CD4-positive, alpha-beta T cell treated with Interleukin-6 for 4 hours (primary cell): ENCODE data around the gene SPATC1L.

ENCODE experiments used
- DNase-seq: peaks from one replicate; pipeline ENCODE4 v3.0.0-alpha.2; 2020; ENCODE audit warnings: mixed read lengths

SPATC1L gene

DNA sequence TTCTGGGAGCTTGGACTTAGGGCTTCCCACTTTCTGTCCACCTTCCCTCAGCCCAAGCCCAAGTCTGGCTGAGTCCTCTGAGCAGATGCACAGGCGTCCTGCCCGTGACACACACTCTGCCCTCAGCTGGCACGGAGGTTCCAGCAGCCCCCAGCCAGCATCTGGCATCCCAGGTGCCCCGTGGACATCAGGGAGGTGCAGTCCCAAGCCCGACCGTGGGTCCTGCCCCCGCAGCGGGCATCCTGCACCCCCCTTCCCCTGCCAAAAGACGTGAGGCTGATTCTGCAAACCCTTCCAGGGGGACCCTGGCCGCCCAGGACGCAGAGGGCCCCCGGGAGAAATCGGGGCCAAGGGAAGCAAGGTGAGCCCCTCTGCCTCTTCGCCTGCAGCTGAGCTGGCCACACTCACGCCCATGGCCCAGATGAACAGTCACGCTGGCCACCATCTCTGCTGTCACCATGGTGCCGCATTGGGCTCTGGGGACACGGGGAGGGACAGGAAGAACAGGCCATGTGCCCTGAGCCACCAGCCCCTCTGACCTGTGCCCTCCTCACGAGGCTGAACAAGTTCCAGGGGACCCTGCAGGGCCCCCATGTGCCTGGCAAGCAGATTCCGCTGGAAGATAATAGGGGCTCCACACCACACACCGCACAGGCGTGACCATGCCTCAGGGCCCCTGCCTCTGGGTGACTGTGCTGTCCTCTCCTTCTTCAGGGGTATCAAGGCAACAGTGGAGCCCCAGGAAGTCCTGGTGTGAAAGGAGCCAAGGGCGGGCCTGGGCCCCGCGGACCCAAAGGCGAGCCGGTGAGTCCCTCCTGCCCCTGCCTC, 65.7 kb downstream of the SPATC1L start:
- no peak for DNase-seq

DNA sequence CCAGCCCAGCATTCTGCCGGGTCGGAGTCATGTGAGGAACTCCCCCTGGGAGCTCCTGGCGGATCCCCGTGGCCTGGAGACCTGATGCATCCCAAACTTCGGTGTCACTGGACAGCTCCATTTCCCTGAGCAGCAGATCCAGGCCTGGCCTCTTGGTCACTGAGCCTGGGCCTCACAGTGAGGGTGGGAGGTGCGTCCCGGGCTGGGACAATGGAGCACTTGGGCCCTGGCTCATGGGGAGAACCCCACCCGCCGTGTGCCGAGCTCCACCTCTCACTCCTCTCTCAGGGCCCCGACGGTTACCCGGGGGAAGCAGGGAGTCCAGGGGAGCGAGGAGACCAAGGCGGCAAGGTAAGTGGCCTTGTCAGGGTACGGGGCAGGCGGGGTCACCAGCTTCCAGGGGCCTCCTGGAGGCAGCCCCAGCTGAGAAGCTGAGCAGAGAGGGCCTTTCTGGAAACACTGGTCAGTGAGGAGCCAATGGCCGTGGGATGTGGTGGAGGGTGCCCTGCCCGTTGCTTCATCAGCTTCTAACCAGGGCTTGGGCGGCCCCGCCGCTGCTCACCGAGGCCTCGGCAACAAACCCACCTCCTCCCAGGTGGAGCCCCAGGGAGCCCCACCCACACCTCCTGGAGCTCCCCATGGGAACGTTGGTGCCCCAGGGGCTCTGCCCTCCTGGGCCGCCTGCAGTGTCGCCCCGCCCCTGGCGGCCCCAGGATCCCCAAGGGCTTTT, 66.5 kb downstream of the SPATC1L start:
- DNase-seq = no peak

DNA sequence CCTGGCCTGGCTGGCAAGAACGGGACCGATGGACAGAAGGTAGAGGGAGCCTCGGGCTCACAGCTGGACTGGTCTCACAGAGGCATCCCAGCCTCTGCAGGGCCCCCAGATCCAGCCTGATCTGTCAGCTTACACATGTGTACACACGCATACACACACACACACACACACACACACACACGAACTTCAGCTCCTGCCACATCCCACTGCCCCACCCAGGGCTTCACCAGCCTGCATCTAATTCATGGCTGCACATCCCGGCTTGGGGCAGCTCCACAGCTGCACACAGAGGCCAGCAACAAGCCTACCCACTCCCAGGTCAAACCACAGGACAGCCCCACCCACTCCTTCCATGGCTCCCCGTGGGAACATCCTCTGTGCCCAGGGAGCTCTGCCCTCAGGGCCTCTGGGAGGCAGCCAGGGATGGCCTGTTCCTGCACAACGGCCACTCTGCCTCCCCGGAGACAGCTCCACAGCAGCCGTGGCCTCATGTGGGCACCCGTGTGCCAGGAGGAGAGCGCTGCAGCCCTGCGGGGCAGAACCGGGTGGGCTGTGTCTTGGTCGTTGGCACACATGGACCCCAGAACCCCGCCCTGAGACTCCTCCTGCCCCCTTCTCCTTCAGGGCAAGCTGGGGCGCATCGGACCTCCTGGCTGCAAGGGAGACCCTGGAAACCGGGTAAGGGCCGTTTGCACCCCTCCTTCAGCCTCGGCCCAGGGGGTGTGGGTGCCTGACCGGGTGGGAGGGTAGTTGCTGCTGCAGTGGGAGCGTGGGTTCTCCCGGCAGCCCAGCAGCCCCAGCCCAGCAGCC, 67.3 kb downstream of the SPATC1L start:
- no peak for DNase-seq

DNA sequence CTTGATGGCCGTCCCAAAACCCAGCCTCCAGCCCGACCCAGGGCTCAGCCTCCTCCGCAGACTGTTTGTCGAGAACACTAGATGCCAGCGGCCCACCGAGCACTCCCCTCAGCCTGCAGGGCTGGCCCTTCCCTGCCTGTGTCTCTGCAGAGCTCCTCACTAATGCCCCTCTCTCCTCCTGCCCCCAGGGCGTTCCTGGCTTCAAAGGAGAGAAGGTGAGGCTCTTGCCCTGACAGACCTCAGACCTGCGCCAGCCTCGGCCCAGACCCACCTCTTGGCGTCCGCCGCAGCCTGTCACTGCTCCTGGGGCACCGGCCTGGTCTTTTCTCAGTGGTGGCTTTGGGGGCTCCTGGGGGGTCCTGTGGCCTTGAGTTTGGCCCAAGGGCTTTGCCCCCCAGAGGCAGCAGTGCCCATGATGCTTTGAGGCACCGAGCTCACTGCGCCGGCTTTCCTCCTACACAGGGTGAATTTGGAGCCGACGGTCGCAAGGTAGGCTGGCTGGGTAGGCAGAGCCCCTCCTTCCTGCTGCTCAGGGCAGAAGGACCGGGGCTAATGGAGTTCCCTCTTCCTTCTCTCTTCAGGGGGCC, 68.0 kb downstream of the SPATC1L start:
- DNase-seq = no peak

DNA sequence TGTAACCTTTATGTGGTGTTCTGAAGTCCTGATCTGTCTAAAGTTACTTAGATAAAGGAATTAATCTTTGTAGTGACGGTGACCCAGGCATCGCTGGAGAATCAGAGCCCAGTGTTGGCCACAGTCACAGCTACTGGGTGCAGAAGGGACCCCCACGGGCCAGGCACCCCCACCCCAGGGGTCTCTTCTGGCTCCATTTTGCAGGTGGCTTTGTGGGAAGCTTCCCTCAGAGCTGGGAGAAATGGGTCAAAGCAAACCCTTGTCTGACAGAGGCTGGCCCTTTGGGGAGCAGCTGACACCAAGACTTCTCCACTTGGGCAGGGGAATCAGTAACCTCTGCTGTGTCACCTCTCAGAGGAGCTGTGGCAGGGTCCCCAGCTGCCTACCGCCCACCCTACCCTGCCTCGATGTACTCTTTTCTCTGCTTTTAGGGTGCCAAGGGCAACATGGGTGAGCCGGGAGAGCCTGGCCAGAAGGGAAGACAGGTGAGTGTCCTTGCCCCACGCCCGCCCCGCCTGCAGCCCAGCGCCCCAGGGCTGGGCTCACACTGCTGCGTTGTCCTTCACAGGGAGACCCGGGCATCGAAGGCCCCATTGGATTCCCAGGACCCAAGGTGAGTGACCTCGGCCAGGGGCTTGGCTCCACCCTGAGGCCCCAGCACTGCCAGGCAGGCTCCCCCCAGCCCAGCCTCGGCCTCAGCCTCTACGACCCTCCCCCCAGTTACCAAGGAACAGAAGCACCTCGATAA, 68.6 kb downstream of the SPATC1L start:
- DNase-seq = no peak

DNA sequence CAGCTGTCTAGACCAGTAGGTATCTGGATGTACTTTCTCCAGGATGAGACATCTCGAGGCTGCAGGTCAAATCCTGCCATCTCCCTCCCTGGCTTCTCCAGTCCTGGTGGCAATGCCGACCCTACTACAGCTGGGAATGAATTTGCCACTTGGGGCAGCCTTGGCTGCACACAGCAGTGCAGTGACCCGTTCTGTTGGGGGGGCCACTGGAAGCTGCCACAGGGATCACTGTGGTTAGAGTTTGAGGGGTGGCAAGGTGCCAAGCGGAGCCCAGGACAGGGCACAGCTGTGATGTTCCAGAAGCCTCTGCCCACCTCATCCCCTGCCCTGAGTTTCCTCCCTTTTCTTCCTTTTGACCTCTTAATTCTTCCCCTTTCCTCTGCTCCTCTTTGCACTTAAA, 69.3 kb downstream of the SPATC1L start:
- DNase-seq = no peak

DNA sequence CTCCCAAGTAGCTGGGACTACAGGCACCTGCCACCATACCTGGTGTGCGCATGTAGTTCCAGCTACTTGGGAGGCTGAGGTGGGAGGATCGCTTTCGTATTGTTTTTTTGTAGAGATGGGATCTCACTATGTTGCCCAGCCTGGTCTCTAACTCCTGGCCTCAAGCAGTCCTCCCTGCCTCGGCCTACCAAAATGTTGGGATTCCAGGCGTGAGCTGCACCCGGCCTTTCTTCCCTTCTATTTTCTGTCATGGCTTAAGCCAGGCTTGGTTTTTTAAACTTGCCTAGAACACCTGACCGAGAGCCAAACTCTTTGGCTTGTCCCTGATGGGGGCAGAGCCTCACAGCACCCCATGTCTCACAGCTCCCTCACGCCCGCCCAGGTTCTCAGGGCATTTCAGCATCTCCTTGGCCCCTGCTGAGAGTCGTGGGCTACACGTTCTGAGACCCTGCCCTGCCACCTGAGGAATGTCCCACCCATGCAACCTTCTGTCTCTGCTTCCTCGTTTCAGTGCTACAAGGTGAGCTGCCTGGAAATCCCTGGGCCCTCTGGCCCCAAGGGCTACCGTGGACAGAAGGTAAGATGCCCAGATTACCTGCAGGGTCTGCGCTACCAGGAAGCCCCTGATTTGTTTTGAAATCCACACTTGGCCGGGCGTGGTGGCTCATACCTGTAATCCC, 70.6 kb downstream of the SPATC1L start:
- no peak for DNase-seq

DNA sequence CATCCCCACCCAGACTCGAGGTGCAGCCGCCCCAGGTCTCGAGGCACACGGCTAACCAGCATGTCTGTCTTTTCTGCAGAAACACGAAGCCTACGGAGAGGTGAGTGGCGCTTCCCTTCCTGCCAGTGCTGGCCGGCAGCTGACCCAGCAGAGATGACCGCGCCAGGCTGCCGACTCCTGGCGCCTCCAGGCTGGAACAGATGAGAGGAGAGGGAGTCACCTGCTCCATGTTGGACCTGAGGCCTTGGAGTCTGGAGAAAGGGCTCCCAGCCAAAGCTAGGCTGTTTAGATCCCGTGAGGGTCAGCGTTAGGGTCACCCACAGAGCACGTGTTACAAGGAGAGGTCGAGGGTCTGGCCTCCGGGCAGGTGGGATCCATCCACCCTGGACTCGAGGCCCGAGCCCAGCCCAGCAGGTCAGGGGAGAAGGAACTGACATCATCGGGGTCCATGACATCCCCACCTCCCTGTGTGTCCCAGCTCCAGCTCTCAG, 71.5 kb downstream of the SPATC1L start:
- DNase-seq = no peak

DNA sequence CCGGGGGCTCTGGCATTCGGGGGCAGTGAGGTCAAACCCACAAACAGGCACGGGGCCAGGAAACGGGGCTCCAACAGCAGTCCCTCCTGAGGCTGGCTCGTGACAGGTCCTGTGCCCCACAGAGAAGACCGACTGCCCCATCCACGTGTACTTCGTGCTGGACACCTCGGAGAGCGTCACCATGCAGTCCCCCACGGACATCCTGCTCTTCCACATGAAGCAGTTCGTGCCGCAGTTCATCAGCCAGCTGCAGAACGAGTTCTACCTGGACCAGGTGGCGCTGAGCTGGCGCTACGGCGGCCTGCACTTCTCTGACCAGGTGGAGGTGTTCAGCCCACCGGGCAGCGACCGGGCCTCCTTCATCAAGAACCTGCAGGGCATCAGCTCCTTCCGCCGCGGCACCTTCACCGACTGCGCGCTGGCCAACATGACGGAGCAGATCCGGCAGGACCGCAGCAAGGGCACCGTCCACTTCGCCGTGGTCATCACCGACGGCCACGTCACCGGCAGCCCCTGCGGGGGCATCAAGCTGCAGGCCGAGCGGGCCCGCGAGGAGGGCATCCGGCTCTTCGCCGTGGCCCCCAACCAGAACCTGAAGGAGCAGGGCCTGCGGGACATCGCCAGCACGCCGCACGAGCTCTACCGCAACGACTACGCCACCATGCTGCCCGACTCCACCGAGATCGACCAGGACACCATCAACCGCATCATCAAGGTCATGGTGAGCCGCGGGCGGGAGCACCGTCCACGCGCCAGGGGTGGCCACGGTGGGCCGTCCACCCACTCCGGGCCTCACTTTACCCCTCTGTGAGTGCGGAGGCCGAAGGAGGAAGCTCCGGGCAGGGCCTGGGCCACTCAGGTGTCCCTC, 72.2 kb downstream of the SPATC1L start:
- no peak for DNase-seq

DNA sequence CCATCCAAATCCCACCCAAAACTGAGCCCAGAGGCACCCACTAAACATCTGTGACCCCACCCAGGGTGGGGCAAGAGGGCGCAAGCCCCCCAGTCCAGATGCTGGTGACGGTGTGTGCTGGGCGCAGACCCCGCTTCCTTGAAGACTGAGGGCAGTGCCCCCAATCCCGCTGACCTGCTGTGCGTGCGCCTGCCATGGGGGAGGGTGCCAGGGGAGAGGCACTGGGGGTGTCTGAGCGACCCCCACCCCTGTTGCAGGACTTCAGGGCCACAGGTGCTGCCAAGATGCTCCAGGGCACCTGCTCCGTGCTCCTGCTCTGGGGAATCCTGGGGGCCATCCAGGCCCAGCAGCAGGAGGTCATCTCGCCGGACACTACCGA, 73.1 kb downstream of the SPATC1L start:
- no peak for DNase-seq
